GM18520 (cell line): Measurements from ENCODE around the gene FAM43B.

Experiments
- ATAC-seq: cut with Tn5 transposase; IDR thresholded peaks from one replicate; pipeline ENCODE4 v1.9.1; 2021; ENCODE audit not compliant: unreplicated experiment

Gene FAM43B

DNA sequence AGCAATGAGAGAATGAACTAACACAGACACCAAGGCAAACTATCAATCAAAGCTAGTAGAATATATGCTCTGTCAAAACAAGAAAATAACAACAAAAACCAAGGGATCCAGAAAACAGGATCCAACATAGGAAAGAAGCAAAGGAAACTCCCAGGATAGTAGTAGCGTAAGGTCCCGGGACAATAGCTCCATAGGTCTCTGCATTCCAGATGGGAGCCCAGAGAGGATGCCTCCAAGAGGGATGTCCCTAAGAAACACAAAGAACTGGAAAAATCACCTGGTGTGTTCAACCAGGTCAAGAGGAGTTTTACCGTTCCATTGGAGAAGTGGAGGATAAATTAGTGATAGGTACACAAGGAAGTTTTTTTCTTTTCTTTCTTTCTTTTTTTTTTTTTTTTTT, 5.7 kb upstream of the FAM43B start:
- ATAC-seq: no peak

DNA sequence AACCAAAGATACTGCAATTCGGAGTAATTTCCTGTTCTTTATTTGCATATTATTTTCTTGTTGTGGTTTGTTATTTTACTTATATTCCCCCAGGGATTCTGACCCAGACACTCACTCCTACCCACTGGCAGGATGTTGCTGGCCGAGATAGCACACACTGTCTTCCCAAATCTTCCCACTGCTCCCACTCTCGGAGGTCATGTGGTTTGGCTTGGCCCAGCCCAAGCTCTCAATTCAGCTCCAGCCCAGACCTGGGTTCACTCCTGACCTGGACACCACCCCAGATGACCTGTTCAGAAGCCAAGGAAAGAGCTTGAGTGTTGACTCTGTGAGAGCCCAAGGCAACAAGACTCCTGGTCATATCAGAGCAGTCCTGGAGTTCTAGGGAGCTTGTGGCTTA, 1.2 kb upstream of the FAM43B start:
- ATAC-seq: no peak

DNA sequence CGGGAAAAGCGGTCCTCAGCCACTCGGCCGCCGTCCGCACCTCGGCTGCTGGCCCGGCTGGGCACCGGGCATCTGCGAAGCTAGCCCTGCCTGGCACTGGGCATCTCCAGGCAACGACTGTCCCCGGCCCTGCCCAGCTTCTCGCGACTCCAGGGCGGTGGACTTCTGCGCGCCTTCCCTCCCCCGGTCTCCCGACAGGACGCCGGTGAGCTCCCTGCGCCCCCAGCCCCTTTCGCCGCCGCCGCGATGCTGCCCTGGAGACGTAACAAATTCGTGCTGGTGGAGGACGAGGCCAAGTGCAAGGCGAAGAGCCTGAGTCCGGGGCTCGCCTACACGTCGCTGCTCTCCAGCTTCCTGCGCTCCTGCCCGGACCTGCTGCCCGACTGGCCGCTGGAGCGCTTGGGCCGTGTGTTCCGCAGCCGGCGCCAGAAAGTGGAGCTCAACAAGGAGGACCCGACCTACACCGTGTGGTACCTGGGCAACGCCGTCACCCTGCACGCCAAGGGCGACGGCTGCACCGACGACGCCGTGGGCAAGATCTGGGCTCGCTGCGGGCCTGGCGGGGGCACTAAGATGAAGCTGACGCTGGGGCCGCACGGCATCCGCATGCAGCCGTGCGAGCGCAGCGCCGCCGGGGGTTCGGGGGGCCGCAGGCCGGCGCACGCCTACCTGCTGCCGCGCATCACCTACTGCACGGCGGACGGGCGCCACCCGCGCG, 514 bp downstream of the FAM43B start:
- no peak for ATAC-seq

DNA sequence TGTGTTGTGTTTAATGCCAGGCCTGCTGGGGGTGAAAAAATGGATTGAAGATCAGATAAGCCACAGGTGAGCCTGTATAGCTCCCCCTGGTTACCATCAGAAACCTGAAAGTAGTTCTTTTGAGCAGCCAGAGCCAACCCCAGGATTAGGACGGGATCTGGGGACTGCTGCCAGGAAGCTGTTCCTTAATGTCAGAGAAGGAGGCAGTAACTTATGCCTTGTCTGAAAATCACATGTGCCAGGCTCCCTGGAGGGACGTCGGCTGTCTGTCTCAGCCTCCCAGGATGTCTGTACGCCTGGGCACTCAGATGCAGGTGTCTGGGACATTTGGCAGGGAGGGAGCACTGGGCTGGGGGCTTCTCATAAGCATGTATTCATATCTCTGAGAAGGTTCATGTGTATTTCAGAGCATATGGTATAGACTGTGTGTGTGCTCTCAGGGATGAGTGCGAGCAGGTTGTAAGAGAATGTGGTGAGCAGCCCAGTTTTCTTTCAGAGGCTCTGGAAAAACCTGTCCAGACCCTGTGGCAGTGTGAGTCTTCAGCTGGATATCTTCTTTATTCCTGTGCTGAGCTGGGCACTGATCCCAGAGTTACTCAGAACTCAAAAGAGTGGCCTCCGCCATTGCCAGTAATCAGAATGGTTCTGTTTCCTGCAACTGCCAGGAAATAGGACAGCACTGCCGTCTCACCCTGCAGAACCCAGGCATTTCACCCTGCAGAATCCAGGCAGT, 2.8 kb downstream of the FAM43B start:
- no peak for ATAC-seq

DNA sequence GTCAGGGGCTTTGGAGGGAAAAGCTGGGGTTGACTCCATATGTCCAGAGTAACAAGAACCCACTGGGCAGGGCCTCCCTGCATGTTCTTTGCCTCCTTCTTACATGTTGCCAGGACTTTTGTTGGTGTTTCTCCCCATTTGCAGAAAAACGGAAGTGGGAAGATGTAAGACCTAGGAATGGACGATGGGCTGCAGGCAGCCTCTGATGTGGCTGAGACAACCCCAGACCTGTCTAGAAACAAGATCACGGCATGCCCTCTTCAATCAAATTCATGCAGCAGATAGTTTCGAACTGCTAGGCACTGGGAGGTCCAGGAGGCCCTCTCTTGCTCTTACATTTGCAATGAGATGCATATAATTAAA, 3.4 kb downstream of the FAM43B start:
- no peak for ATAC-seq

DNA sequence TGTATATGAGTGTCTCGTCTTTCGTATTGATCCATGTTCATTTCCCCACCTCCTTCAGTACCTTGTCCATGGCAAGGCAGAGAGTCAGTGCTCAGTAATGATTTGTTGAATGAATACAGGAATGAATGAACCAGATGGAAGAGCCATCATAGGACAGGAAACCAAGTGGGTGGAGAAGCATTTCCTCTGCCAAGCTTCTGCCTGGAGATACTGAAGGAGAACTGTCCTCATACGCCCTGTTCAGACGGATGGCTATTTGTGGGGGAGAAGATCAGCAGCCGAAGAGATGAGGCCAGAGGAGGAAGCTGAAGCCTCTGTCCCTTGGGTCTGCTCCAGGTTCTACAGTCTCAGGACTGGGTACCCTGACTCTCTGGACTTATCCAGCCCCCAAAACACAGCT, 5.8 kb downstream of the FAM43B start:
- no peak for ATAC-seq

DNA sequence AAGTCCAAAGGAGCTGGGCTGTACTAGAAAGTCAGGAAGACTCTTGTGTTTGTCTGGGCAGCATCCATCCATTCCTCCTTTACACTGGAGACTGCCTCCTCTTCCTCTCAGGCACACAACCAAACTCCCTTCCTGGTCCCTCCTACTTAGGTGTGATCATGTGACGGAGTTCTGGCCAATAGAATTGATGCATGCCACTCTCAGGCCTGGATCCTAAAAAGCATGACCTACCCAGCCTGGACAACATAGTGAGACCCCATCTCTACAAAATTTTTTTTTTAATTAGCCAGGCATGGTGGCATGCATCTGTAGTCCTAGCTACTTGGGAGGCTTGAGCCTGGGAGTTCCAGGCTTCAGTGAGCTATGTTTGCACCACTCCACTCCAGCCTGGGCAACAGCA, 8.6 kb downstream of the FAM43B start:
- no peak for ATAC-seq

DNA sequence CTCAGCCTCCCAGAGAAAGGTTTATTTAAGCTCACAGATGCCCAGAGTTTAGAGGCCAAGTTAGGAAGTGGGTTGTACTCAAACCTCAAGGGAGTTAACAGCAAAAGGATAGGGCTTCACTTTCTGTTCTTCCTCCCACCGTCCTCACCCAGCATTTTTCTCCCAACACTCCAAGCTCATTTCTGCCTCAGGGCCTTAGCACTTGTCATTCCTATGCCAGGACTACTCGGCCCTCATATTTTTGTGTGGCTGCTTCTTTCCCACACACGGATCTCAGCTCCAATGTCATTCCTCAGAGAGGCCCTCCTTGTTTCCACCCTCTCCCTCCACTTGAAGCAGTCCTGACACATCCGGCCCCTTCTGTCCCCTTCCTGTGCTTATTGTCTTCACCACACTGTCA, 12.9 kb downstream of the FAM43B start:
- no peak for ATAC-seq

DNA sequence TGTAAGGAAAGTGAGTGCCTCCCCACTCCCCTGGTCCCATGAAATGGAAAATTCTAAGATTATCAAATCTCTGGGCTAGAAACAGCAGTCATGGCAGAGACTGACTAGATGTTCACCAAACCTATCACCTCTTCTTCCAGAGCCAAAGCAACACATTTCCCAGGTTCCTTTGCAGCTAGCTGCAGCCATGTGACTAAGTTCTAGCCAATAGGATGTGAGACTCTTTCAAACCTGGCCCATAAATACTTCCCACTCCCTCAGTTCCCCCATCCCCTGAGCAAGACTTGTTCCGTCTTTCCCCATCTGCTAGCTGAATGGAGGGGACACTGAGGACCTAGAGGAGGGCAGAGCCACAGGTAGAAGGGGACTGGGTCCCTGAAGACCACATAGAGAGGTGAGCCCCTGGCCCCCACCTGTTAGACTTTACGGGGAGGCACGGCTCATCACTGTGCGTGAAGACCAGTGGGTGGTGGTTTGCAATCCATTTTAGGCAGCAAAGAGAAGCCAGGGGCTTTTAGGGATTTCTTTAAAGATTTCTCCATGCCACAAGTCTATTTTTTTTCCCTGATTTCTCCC, 17.2 kb downstream of the FAM43B start:
- ATAC-seq: no peak

DNA sequence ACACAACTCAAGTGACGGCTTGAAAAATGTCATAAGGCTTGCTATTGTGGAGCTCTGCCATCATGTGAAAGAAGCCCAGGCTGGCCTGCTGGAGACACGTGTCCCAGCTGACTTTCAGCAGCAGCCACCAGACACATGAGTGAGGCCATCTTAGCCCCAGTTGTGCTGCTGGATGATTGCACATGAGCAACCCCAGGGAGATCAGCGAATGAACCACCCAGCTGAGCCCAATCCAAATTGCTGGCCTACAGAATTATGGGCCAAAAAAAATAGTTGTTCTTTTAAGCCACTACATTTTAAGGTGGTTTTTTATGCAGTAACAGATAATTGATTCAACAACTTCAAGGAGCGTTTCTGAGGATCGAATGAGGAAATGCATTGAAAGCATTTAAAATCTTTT, 19.1 kb downstream of the FAM43B start:
- ATAC-seq: no peak

DNA sequence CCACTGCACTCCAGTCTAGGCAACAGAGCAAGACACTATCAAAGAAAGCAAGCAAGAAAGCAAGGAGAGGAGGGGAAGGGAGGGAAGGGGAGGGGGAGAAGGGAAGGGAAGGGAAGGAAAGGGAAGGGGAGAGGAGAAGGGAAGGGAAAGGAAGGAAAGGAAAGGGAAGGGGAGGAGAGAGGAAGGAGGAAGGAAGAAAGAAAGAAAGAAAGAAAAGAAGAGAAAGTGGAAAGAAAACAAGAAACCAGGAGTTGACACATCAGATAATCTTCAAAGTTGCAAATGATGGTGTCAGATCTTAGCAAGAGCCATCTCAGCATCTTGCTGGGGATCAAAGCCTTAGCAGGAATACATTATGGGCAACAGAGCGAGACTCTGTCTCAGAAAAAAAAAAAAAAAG, 21.6 kb downstream of the FAM43B start:
- ATAC-seq: no peak

DNA sequence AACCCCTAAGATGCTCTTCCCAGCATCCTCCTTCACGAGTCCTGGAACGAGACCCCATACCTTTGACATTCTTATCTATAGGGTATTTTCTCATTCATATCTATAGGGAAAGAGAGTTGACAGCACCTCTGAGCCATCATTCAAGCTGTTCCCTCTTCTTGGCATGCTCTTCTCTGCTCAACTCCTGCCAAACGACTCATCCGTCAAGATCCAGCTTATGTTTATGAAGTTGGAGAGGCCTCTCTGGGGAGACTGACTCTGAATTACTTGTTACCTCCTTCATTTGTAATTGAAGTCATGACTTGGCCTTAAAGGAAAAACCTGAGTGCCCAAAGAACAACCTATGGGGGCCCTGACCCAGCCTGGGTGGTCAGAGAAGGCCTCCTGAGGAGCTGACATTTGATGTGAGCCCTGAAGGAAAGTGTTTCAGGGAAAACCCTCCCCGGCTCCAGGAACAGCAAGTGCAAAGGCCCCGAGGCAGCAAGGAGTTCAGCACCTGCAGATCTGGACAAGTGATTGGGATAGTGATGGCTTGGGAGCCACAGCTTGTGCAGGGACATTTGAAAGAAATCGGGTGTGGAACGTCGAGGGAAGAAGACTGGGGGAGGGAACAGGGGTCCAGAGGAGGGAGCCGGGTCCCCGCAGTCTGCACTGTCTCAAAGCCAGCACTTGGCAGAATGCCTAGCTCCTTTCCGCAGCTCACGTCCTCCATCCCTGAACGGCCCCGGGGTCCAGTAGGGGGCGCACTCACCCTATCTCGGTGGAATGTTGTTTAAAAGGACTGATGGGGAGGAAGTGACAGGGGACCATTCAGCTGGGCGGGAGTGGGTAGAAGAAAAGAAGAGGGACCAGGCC, 22.5 kb downstream of the FAM43B start:
- no peak for ATAC-seq

DNA sequence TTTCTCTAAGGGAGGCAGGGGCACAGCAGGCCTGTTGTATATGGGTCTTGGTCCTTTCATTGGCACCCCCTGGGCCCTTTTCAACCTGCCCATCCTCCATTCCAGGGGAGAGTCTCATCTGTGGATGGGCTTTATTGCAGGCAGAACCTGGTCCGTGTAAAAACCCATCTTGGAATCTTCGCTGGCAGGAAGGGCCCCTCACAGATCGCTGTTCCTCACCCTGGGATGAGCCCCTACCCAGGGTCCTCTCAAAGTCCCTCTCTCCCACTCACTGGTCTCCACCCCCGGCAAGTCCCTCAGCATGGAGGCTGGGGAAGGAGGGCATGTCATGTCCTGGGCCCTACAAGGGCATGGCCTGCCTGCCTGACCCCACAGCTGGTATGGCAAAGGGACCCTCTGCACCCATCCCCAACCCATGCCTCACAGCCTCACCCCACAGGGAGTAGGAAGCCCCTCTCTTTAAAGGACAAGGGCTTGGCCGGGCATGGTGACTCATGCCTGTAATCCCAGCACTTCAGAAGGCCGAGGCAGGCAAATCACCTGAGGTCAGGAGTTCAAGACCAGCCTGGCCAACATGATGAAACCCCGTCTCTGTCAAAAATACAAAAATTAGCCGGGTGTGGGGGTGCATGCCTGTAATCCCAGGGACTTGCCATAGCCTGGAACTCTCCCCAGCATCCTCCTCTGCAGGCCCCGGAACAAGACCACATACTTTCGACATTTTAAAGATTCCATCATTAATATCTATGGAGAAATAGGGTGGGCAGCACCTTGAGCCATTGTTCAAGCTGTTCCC, 23.4 kb downstream of the FAM43B start:
- no peak for ATAC-seq

DNA sequence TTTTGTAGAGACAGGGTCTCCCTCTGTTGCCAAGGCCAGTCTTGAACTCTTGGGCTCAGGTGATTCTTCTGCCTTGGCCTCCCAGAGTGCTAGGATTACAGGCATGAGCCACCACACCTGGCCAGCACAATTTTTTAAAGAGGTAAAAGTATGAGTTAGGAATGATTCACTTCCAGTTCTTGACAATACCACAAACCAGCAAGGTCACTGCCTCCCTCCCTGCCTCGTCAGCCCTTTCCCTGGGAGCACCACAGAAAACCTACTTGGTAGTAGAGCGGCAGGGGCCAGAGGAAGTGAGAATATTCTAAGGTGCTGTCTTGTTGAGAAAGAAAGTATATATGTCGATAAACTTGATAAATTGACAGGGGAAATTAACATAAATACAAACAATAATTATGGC, 25.7 kb downstream of the FAM43B start:
- no peak for ATAC-seq

DNA sequence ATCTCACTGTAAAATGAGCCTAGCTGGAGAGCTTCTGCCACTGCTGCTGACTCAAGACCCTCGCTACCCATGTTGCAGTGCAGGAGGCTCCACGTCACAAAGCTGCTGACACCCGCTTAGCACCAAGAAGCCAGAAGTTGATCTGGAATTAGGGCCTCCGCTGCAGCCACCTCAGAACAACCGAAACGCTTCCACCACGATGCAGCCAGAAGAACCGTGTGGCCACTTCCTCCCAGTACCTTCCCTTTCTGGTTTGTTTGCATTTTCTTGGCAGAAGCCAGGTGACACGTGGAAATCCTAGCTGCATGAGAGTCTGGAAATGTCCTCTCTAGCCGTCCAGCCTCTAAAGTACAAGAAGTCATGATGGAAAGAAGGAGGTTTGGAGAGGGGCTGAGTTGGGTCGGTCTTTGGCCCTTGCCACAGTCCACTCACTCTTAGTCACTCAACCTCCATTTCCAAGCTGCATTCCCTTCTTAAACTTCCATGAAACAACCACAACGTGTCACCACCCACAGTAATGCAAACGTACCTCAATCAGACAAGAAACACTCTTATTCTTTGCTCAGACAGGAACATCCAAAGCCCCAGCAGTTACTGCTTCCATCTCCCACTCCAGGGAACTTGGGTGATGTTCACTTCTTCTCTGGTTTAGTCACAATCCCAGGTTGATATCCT, 26.5 kb downstream of the FAM43B start:
- ATAC-seq: no peak

DNA sequence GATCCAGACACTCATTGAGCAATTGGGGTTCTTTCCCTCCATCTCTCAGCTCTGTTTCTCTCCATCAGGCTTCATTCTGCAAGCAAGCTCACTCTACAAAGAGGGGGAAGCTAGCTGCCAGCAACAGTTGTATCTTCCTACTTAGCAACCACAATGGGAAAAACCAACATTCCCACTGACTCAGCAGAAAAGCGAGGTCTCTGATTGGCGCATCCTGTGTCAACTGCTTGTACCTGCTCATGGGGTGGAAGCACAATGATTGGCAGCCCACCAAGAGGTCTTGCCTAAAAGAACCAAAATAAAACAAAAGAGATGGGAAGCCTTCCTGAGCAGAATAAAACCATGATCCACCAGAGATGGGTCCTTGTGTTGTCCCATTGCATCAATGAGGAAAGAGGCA, 32.5 kb downstream of the FAM43B start:
- no peak for ATAC-seq

DNA sequence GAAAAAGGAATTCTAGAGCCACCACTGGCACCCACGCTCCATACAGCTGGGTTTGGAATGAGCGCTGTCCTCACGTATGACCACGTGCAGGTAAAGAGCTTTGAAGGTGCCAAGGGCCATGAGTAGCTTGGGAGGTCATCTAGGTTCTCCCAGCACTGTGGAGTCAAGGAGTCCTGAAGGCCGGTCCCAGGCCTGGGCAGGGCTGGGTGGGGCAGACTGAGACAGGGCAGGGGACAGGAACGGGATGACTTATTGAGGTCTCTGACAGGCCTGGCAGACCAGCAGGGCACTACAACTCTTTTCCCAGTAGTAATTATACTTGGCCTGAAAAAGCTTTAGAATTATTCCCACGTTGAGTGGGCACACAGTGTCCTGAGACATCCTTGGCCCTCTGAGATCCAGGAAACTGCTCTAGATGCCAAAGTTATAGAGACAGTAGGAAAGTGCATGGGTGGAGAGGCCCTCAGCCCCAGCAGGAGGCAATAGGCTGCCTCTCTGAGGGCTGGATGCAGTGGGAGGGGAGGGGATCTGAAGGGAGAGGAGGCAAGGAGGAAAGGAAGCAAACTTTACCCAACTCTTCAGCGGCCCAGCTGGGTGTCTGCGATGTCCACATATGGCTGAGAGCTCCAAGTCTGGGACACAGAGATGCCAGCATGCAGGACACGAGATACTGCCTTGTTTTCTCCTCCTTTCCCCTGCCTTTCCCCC, 34.7 kb downstream of the FAM43B start:
- no peak for ATAC-seq

DNA sequence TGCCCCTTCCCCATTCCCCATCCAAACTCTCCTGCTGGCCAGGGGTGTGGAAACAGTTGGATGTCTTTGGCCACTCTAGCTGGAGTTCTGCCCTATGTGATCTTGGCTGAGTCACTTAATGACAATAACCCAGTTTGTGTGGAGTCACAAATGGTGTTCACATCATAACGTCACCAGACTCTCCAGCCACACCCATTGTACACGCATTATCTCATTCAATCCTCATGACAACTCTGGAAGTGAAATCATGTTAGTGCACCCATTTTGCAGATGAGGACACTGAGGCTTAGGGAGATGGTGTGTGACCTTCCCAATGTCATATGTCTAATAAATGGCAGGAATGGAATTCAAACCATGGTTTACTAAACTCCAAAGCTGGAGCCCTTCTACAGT, 35.3 kb downstream of the FAM43B start:
- ATAC-seq: no peak

DNA sequence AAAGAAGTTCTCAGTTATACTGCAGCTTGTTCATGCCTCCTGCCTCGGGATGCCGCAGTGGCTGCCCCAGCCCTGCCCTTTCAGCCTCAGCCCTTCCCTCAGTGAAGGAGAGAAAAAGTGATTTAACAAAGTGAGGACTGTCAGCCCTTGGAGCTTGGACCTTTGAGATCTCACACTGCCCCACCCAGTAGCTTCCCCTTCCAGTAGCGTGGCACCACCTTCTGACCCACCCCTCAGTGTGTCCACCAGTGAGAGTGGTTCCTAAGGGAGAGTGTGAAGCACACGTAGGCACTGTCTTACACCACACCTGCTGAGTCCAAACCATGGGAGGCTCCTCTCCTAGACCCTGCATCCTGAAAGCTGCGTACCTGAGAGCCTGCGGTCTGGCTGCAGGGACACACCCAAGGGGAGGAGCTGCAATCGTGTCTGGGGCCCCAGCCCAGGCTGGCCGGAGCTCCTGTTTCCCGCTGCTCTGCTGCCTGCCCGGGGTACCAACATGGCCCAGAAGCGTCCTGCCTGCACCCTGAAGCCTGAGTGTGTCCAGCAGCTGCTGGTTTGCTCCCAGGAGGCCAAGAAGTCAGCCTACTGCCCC, 36.4 kb downstream of the FAM43B start, which contains the start of gene CDA:
Gene CDA, plus strand, starts transcription at position 464 of the 592 bp plus-strand sequence. Its CDS starts 33 bp downstream, at position 497.
- no peak for ATAC-seq
